Measurements from ENCODE around the gene CCT4. TPM values are rescaled to one million over a fixed set of nuclear protein-coding genes. Genes with fewer than 3 reads are reported as not detected.

CCT4 gene
- total RNA-seq, 1 donor from 2014 or later: 173 TPM

Other genes starting within 250 kb of the CCT4 start
- gene FAM161A, start 34.6 kb downstream of the CCT4 start, total RNA-seq: 0.76 and 0.90 TPM in 2 replicates
- gene COMMD1, start 17.0 kb upstream of the CCT4 start, total RNA-seq: 30.5 and 31.8 TPM in 2 replicates

Measured in dermis microvascular lymphatic vessel endothelial cell (primary cell).